GM18502 (cell line): ENCODE measurements around the gene DOCK8.
"Not testable (repeated sequence)": the region's sequence is repeated elsewhere in the genome, so short reads cannot be mapped to it uniquely, and the experiment has no call there.

Source experiments
- ATAC-seq: cut with Tn5 transposase; IDR thresholded peaks from one replicate; pipeline ENCODE4 v1.9.1; 2021; ENCODE audit warnings: mild to moderate bottlenecking; ENCODE audit not compliant: unreplicated experiment, poor library complexity

DOCK8 gene

GRCh38 chr9:398085-398484, 183.4 kb downstream of the DOCK8 start:
- no peak for ATAC-seq

- no peak for ATAC-seq
Measured at GRCh38 chr9:401223-401622, 186.6 kb downstream of the DOCK8 start.

GRCh38 chr9:404234-404633, 189.6 kb downstream of the DOCK8 start:
- ATAC-seq: no peak

- no peak for ATAC-seq
Measured at GRCh38 chr9:405341-405740, 190.7 kb downstream of the DOCK8 start.

GRCh38 chr9:406886-407654, 192.4 kb downstream of the DOCK8 start:
- no peak for ATAC-seq

- not testable (repeated sequence) for ATAC-seq
Measured at GRCh38 chr9:409655-410054, 195.0 kb downstream of the DOCK8 start.

GRCh38 chr9:414595-414994, 199.9 kb downstream of the DOCK8 start:
- ATAC-seq: no peak

GRCh38 chr9:419571-420171, 205.0 kb downstream of the DOCK8 start:
- ATAC-seq: no peak

- no peak for ATAC-seq
Measured at GRCh38 chr9:421896-422295, 207.2 kb downstream of the DOCK8 start.

GRCh38 chr9:426264-426663, 211.6 kb downstream of the DOCK8 start:
- no peak for ATAC-seq

- ATAC-seq: no peak
Measured at GRCh38 chr9:426976-427375, 212.3 kb downstream of the DOCK8 start.

- ATAC-seq: no peak
Measured at GRCh38 chr9:431701-432100, 217.0 kb downstream of the DOCK8 start.

- ATAC-seq: no peak
Measured at GRCh38 chr9:436482-436881, 221.8 kb downstream of the DOCK8 start.

GRCh38 chr9:437066-437465, 222.4 kb downstream of the DOCK8 start:
- no peak for ATAC-seq

- ATAC-seq: no peak
Measured at GRCh38 chr9:437574-438001, 222.9 kb downstream of the DOCK8 start.

GRCh38 chr9:438066-438465, 223.4 kb downstream of the DOCK8 start:
- no peak for ATAC-seq

GRCh38 chr9:438961-439768, 224.5 kb downstream of the DOCK8 start:
- ATAC-seq: no peak

- ATAC-seq: no peak
Measured at GRCh38 chr9:441126-441525, 226.5 kb downstream of the DOCK8 start.

- ATAC-seq: no peak
Measured at GRCh38 chr9:444528-444927, 229.9 kb downstream of the DOCK8 start.

- ATAC-seq: no peak
Measured at GRCh38 chr9:445033-445432, 230.4 kb downstream of the DOCK8 start.

GRCh38 chr9:446074-446699, 231.5 kb downstream of the DOCK8 start:
- no peak for ATAC-seq
